Glutamatergic neuron (in vitro differentiated cells): ENCODE results near the gene C17orf100. TPM values are rescaled to one million over a fixed set of nuclear protein-coding genes. Genes with fewer than 3 reads are reported as not detected.
A peak's percentile ranks its signal among the peaks of the same experiment; 100 is the strongest.
"Not testable (repeated sequence)": the region's sequence is repeated elsewhere in the genome, so short reads cannot be mapped to it uniquely, and the experiment has no call there.

Experiments
- DNase-seq: peaks from one replicate; pipeline ENCODE4 v3.0.0; 2022
- H3K27ac Mint-ChIP-seq: one replicate; pipeline ENCODE4 v1.8.0; 2020; ENCODE audit warnings: mild to moderate bottlenecking, mixed read lengths, inconsistent platforms; ENCODE audit not compliant: unreplicated experiment
- H3K27me3 Mint-ChIP-seq: one replicate; pipeline ENCODE4 v1.8.0; 2020; ENCODE audit warnings: mild to moderate bottlenecking, moderate library complexity, mixed read lengths, inconsistent platforms; ENCODE audit not compliant: unreplicated experiment
- H3K36me3 Mint-ChIP-seq: one replicate; pipeline ENCODE4 v1.8.0; 2020; ENCODE audit warnings: mild to moderate bottlenecking, mixed read lengths, inconsistent platforms; ENCODE audit not compliant: unreplicated experiment
- H3K4me1 Mint-ChIP-seq: one replicate; pipeline ENCODE4 v1.8.0; 2020; ENCODE audit warnings: mild to moderate bottlenecking, low read depth, mixed read lengths, inconsistent platforms; ENCODE audit not compliant: unreplicated experiment
- H3K4me3 Mint-ChIP-seq: one replicate; pipeline ENCODE4 v1.8.0; 2020; ENCODE audit warnings: mild to moderate bottlenecking, mixed read lengths, inconsistent platforms; ENCODE audit not compliant: unreplicated experiment
- H3K9me3 Mint-ChIP-seq: one replicate; pipeline ENCODE4 v1.8.0; 2020; ENCODE audit warnings: mild to moderate bottlenecking, moderate library complexity, mixed read lengths, inconsistent platforms; ENCODE audit not compliant: unreplicated experiment
- CTCF ChIP-seq: fragments of 200-600 bp; sonication (generic); IDR thresholded peaks from one replicate; pipeline ENCODE4 v1.5.0; 2021; ENCODE audit not compliant: partially characterized antibody, unreplicated experiment
- total RNA-seq: library from RNA; stranded (reverse); fragmentation: NEBNext Ultra II Directional; extraction: Animal tissue kit (Norgen Biotek cat#: 25700); gene quantifications from one replicate; pipeline ENCODE4 v1.2.1, GENCODE V29; 2021; ENCODE audit not compliant: unreplicated experiment

The C17orf100 gene
- total RNA-seq, 1 donor from 2014 or later, result 4.6 TPM

- Mint-ChIP-seq H3K27ac (no peak overlapping the region), H3K4me1 (peaks cover 13% of the 10 kb centered on the region), H3K36me3 (peaks cover 5% of the 10 kb centered on the region), H3K4me3 (peak overlapping the region; percentile 76), H3K9me3 (no peaks in the 10 kb centered on the region), H3K27me3 (peaks cover 14% of the 10 kb centered on the region)
- no peak for DNase-seq
- TF ChIP-seq CTCF, result no peak
Measured at GRCh38 chr17:6657633-6658287, 6.2 kb downstream of the C17orf100 start.

GRCh38 chr17:6658411-6658810 lies 6.8 kb downstream of the C17orf100 start:
- H3K9me3 Mint-ChIP-seq, DNase-seq, H3K4me3 Mint-ChIP-seq, H3K4me1 Mint-ChIP-seq, H3K27ac Mint-ChIP-seq, H3K36me3 Mint-ChIP-seq: not testable (repeated sequence)
- H3K27me3 Mint-ChIP-seq, result peaks cover 14% of the 10 kb centered on the region

- TF ChIP-seq CTCF, result no peak
- peaks cover 10% of the 10 kb centered on the region for H3K27me3 Mint-ChIP-seq
- no peak overlapping the region for H3K4me3 Mint-ChIP-seq
- H3K27ac Mint-ChIP-seq, result no peak overlapping the region
- H3K4me1 Mint-ChIP-seq, result peaks cover 2% of the 10 kb centered on the region
- peaks cover 5% of the 10 kb centered on the region for H3K36me3 Mint-ChIP-seq
- no peaks in the 10 kb centered on the region for H3K9me3 Mint-ChIP-seq
- DNase-seq, result no peak
Measured at GRCh38 chr17:6660101-6660500, 8.5 kb downstream of the C17orf100 start.

- no peak for DNase-seq
- Mint-ChIP-seq H3K4me1 (no peaks in the 10 kb centered on the region), H3K36me3 (peaks cover 5% of the 10 kb centered on the region), H3K9me3 (no peaks in the 10 kb centered on the region), H3K27me3 (peaks cover 10% of the 10 kb centered on the region), H3K27ac (no peak overlapping the region), H3K4me3 (no peak overlapping the region)
- no peak for TF ChIP-seq CTCF
Measured at GRCh38 chr17:6660805-6661463, 9.4 kb downstream of the C17orf100 start.

GRCh38 chr17:6661464-6661848 lies 9.9 kb downstream of the C17orf100 start:
- TF ChIP-seq CTCF, result no peak
- no peak for DNase-seq
- H3K27ac Mint-ChIP-seq, result no peak overlapping the region
- H3K4me3 Mint-ChIP-seq, result no peak overlapping the region
- no peaks in the 10 kb centered on the region for H3K4me1 Mint-ChIP-seq
- H3K9me3 Mint-ChIP-seq, result no peaks in the 10 kb centered on the region
- peaks cover 10% of the 10 kb centered on the region for H3K27me3 Mint-ChIP-seq
- peaks cover 5% of the 10 kb centered on the region for H3K36me3 Mint-ChIP-seq

GRCh38 chr17:6663200-6663599 lies 11.6 kb downstream of the C17orf100 start:
- H3K9me3 Mint-ChIP-seq, H3K4me1 Mint-ChIP-seq, H3K4me3 Mint-ChIP-seq, H3K27ac Mint-ChIP-seq, H3K27me3 Mint-ChIP-seq, H3K36me3 Mint-ChIP-seq, DNase-seq: not testable (repeated sequence)
